OCI-LY1 (cell line): ENCODE data around the gene ATM.

Source experiments
- EZH2 ChIP-seq: fragments of 200-600 bp; sonication (generic), shearing (Covaris generic); IDR thresholded peaks from 2 replicates; pipeline ENCODE4 v1.8.0; 2017; ENCODE audit warnings: borderline replicate concordance, mixed run types, mild to moderate bottlenecking, antibody characterized with exemption, low read length, moderate library complexity, mixed read lengths
- TF ChIP-seq, protein P1 (sequence below): fragments of 200-600 bp; sonication (generic), shearing (Covaris generic); IDR thresholded peaks from 2 replicates; pipeline ENCODE4 v1.5.1; 2017; ENCODE audit warnings: mild to moderate bottlenecking, antibody characterized with exemption, low read length, moderate library complexity, mixed read lengths

DNA sequence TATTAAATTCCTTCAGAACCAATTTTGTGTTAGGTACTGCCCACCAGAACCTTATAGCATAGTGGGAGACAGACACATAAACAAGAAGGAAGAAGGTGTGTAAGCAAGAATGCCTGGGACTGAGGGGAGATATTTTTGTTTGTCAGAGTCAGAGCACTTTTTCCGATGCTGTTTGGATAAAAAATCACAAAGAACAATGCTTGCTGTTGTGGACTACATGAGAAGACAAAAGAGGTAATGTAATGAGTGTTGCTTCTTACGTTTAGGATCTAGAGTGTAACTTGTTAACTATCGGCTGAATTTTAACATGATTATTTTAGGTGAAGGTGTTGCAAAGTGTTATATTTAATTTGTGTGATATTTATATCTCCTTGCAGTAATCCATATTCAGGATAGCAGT lies 84.9 kb downstream of the ATM start:
- TF ChIP-seq, protein P1, sequence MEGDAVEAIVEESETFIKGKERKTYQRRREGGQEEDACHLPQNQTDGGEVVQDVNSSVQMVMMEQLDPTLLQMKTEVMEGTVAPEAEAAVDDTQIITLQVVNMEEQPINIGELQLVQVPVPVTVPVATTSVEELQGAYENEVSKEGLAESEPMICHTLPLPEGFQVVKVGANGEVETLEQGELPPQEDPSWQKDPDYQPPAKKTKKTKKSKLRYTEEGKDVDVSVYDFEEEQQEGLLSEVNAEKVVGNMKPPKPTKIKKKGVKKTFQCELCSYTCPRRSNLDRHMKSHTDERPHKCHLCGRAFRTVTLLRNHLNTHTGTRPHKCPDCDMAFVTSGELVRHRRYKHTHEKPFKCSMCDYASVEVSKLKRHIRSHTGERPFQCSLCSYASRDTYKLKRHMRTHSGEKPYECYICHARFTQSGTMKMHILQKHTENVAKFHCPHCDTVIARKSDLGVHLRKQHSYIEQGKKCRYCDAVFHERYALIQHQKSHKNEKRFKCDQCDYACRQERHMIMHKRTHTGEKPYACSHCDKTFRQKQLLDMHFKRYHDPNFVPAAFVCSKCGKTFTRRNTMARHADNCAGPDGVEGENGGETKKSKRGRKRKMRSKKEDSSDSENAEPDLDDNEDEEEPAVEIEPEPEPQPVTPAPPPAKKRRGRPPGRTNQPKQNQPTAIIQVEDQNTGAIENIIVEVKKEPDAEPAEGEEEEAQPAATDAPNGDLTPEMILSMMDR: no peak
- TF ChIP-seq EZH2: no peak
